SU-DHL-6 (cell line): Measurements from ENCODE around the gene UNK.

Experiments used
- H2AFZ ChIP-seq: fragments of 200-600 bp; sonication (generic); 2 replicates; pipeline ENCODE4 v1.6.1; 2014; ENCODE audit warnings: low read depth, mild to moderate bottlenecking, moderate library complexity, mixed read lengths, antibody characterized with exemption, low read length; ENCODE audit not compliant: severe bottlenecking
- H3F3A ChIP-seq: fragments of 200-600 bp; shearing (Covaris generic); 2 replicates; pipeline ENCODE4 v1.6.0; 2016; ENCODE audit warnings: antibody characterized with exemption, mild to moderate bottlenecking; ENCODE audit not compliant: insufficient read depth
- H3K27ac ChIP-seq: fragments of 200-600 bp; sonication (generic); 2 replicates; pipeline ENCODE4 v1.5.1; 2016; ENCODE audit warnings: low read depth, mild to moderate bottlenecking, low read length, moderate library complexity, mixed read lengths
- H3K27me3 ChIP-seq: fragments of 200-600 bp; sonication (generic), shearing (Covaris generic); 2 replicates; pipeline ENCODE4 v1.6.0; 2014; ENCODE audit warnings: mild to moderate bottlenecking, low read length
- H3K36me3 ChIP-seq: fragments of 200-600 bp; sonication (generic); 2 replicates; pipeline ENCODE4 v1.6.1; 2014; ENCODE audit warnings: mild to moderate bottlenecking, low read length, mixed read lengths
- H3K4me2 ChIP-seq: fragments of 300-600, 200-600 bp; shearing (Covaris generic), sonication (generic); 2 replicates; pipeline ENCODE4 v1.6.0; 2014; ENCODE audit warnings: low read length, low read depth, mild to moderate bottlenecking; ENCODE audit not compliant: poor library complexity, severe bottlenecking
- H3K4me3 ChIP-seq: fragments of 200-600 bp; sonication (generic); 2 replicates; pipeline ENCODE4 v1.5.1; 2014; ENCODE audit warnings: antibody characterized with exemption, low read length, mild to moderate bottlenecking, mixed read lengths; ENCODE audit not compliant: insufficient read depth, poor library complexity, severe bottlenecking
- H3K79me2 ChIP-seq: fragments of 200-600 bp; sonication (generic); 2 replicates; pipeline ENCODE4 v1.6.1; 2014; ENCODE audit warnings: mild to moderate bottlenecking, low read length, moderate library complexity; ENCODE audit not compliant: insufficient read depth
- H3K9ac ChIP-seq: fragments of 200-600 bp; sonication (generic); 2 replicates; pipeline ENCODE4 v1.7.0; 2014; ENCODE audit warnings: mild to moderate bottlenecking, low read length
- H3K9me2 ChIP-seq: fragments of 200-600 bp; sonication (generic); replicated peaks from 2 replicates; pipeline ENCODE4 v1.6.1; 2014; ENCODE audit warnings: low read length; ENCODE audit not compliant: insufficient read depth
- H3K9me3 ChIP-seq: fragments of 200-600 bp; sonication (generic); 2 replicates; pipeline ENCODE4 v1.6.1; 2014; ENCODE audit warnings: low read length, mixed read lengths; ENCODE audit not compliant: insufficient read depth
- H4K20me1 ChIP-seq: fragments of 200-600 bp; sonication (generic); 2 replicates; pipeline ENCODE4 v1.6.1; 2014; ENCODE audit warnings: low read depth, mild to moderate bottlenecking, antibody characterized with exemption, low read length, moderate library complexity, mixed read lengths
- CTCF ChIP-seq: fragments of 200-600 bp; sonication (generic); IDR thresholded peaks from one replicate; pipeline ENCODE4 v1.5.1; 2017; ENCODE audit warnings: antibody characterized with exemption, mild to moderate bottlenecking, low read length, moderate library complexity; ENCODE audit not compliant: insufficient read depth, poor library complexity, severe bottlenecking
- EZH2phosphoT487 ChIP-seq: fragments of 200-600 bp; sonication (generic), shearing (Covaris generic); conservative IDR thresholded peaks from 2 replicates; pipeline ENCODE4 v1.6.1; 2018; ENCODE audit warnings: mild to moderate bottlenecking, antibody characterized with exemption, low read length, moderate library complexity, mixed read lengths

The UNK gene

GRCh38 chr17:75826561-75827307 lies 42.1 kb downstream of the UNK start:
- no peak for TF ChIP-seq CTCF
- no peak for TF ChIP-seq EZH2phosphoT487
- H3K36me3 ChIP-seq = no peaks in the 10 kb centered on the region
- no peak overlapping the region for H3K4me2 ChIP-seq
- H3K4me3 ChIP-seq = no peak overlapping the region
- H2AFZ ChIP-seq = no peak overlapping the region
- H3K27ac ChIP-seq = no peak overlapping the region
- no peaks in the 10 kb centered on the region for H3K79me2 ChIP-seq
- H4K20me1 ChIP-seq = no peaks in the 10 kb centered on the region
- no peak overlapping the region for H3K9ac ChIP-seq
- H3K9me3 ChIP-seq = no peaks in the 10 kb centered on the region
- H3F3A ChIP-seq = no peaks in the 10 kb centered on the region
- H3K9me2 ChIP-seq = no peaks in the 10 kb centered on the region
- no peaks in the 10 kb centered on the region for H3K27me3 ChIP-seq

GRCh38 chr17:75827308-75828075 lies 42.9 kb downstream of the UNK start:
- Histone ChIP-seq H4K20me1 (no peaks in the 10 kb centered on the region), H3K4me3 (no peak overlapping the region), H3K36me3 (no peaks in the 10 kb centered on the region), H2AFZ (no peak overlapping the region), H3K79me2 (no peaks in the 10 kb centered on the region), H3K4me2 (no peak overlapping the region), H3K9me3 (no peaks in the 10 kb centered on the region), H3F3A (no peaks in the 10 kb centered on the region), H3K27ac (no peak overlapping the region), H3K27me3 (no peaks in the 10 kb centered on the region), H3K9me2 (no peaks in the 10 kb centered on the region), H3K9ac (no peak overlapping the region)
- TF ChIP-seq EZH2phosphoT487 = no peak
- TF ChIP-seq CTCF = peak; percentile 49

GRCh38 chr17:75828076-75828400 lies 43.4 kb downstream of the UNK start:
- H3K27ac ChIP-seq = no peak overlapping the region

More at GRCh38 chr17:75828076-75828400, 43.4 kb downstream of the UNK start:
- Histone ChIP-seq H3K9me3 (no peaks in the 10 kb centered on the region), H3K36me3 (no peaks in the 10 kb centered on the region), H3K9ac (no peak overlapping the region), H3K79me2 (no peaks in the 10 kb centered on the region), H3K4me3 (no peak overlapping the region), H4K20me1 (no peaks in the 10 kb centered on the region), H2AFZ (no peak overlapping the region), H3K4me2 (no peak overlapping the region), H3K9me2 (no peaks in the 10 kb centered on the region), H3K27me3 (no peaks in the 10 kb centered on the region), H3F3A (no peaks in the 10 kb centered on the region)
- TF ChIP-seq EZH2phosphoT487 (no peak), CTCF (no peak)
